ENCODE data around the gene NPM1. TPM values are rescaled to one million over a fixed set of nuclear protein-coding genes. Genes with fewer than 3 reads are reported as not detected.

NPM1 gene
- total RNA-seq: 1,194 and 1,640 TPM in 2 replicates

GRCh38 chr5:171387345-171387969 lies at the start of gene NPM1:
Gene NPM1, plus strand, starts transcription at chr5:171387849. Its CDS starts 100 bp downstream, at chr5:171387949.

GRCh38 chr5:171418982-171419687 lies 31.5 kb downstream of the NPM1 start, which contains the start of gene FGF18:
Gene FGF18, plus strand, starts transcription at chr5:171419647. Its CDS starts 553 bp downstream, at chr5:171420200.

Other genes starting within 250 kb of the NPM1 start
- not detected in 2 replicates for gene TLX3, start 78.6 kb upstream of the NPM1 start, total RNA-seq
- 0.05 TPM in 1 of 2 replicates, not detected in the other for gene FGF18, start 31.8 kb downstream of the NPM1 start, total RNA-seq

Data from smooth muscle cell of the umbilical artery (primary cell).